Endothelial cell of umbilical vein (primary cell): ENCODE results near the gene SCLY. TPM values are rescaled to one million over a fixed set of nuclear protein-coding genes. Genes with fewer than 3 reads are reported as not detected.

Experiments used
- BruUV-seq: library from RNA; stranded (reverse); fragments of 400-500 nt; replicated peaks from 2 replicates; lab custom pipeline; 2021; lab: Mats Ljungman, UMichigan
- CTCF ChIA-PET: fragments of 300-600, 350-600 bp; sonication (Branson Sonifier 250); formaldehyde crosslinking; loops from one replicate; lab custom pipeline; 2021; ENCODE audit warnings: antibody characterized with exemption, inconsistent platforms; lab: Charles Lee
- POLR2A ChIA-PET: fragments of 300-600, 350-600 bp; sonication (Branson Sonifier 250); formaldehyde crosslinking; loops from one replicate; lab custom pipeline; 2021; ENCODE audit warnings: antibody characterized with exemption, inconsistent platforms; lab: Charles Lee
- DNase-seq: peaks from one replicate; pipeline ENCODE4 v3.0.0-alpha.2; 2011; ENCODE audit warnings: low read depth, low spot score
- FAIRE-seq: peaks from 2 replicates; lab custom pipeline; 2011; peaks lifted over from hg19 to GRCh38; lab: Jason Lieb, UNC
- H2AFZ ChIP-seq: 2 replicates; pipeline ENCODE4 v1.6.0; 2012; ENCODE audit warnings: low read depth, low read length, control low read depth, inconsistent platforms
- H3K27ac ChIP-seq: 2 replicates; pipeline ENCODE4 v1.5.1; 2011; ENCODE audit warnings: low read depth, mild to moderate bottlenecking, control low read depth, low read length, moderate library complexity; ENCODE audit not compliant: insufficient read depth
- H3K27me3 ChIP-seq, 2 experiments: 2 replicates each; pipeline versions ENCODE4 v1.6.0 to v1.6.1; 2011; ENCODE audit warnings: low read length in 2 of 2, mixed read lengths in 1 of 2; ENCODE audit not compliant: control insufficient read depth in 2 of 2, insufficient read depth in 2 of 2
- H3K36me3 ChIP-seq, 2 experiments: 2 replicates in 1 of 2; 3 replicates in 1 of 2; pipeline ENCODE4 v1.5.1; 2011; ENCODE audit warnings: low read length in 2 of 2, mild to moderate bottlenecking in 1 of 2, moderate library complexity in 1 of 2; ENCODE audit not compliant: control insufficient read depth in 2 of 2, insufficient read depth in 2 of 2; ENCODE audit errors: extremely low read depth in 1 of 2
- H3K4me1 ChIP-seq: 3 replicates; pipeline ENCODE4 v1.5.1; 2011; ENCODE audit warnings: mild to moderate bottlenecking, low read length; ENCODE audit not compliant: control insufficient read depth, insufficient read depth; ENCODE audit errors: extremely low read depth
- H3K4me2 ChIP-seq: 2 replicates; pipeline ENCODE4 v1.6.1; 2011; ENCODE audit warnings: low read length, control low read depth, mixed read lengths; ENCODE audit not compliant: insufficient read depth
- H3K4me3 ChIP-seq, 3 experiments: fragments of 200-600 bp in 1 of 3; sonication (generic), shearing (Covaris generic) in 1 of 3; replicated peaks in 1 of 3; 2 replicates each; pipeline ENCODE4 v1.5.1; 2011 to 2016; ENCODE audit warnings: control low read depth in 3 of 3, low read length in 3 of 3, mild to moderate bottlenecking in 2 of 3, inconsistent platforms in 1 of 3, low read depth in 1 of 3, moderate library complexity in 1 of 3; ENCODE audit not compliant: insufficient read depth in 1 of 3
- H3K79me2 ChIP-seq: 2 replicates; pipeline ENCODE4 v1.6.0; 2012; ENCODE audit warnings: low read length, inconsistent platforms; ENCODE audit not compliant: control insufficient read depth, insufficient read depth
- H3K9ac ChIP-seq: replicated peaks from 2 replicates; pipeline ENCODE3; 2011; ENCODE audit warnings: low read length, control low read depth; ENCODE audit not compliant: insufficient read depth; ENCODE audit errors: extremely low read depth
- H3K9me1 ChIP-seq: replicated peaks from 3 replicates; pipeline ENCODE4 v1.6.0; 2011; ENCODE audit warnings: mild to moderate bottlenecking, low read length; ENCODE audit not compliant: control insufficient read depth, insufficient read depth; ENCODE audit errors: extremely low read depth
- H3K9me3 ChIP-seq: replicated peaks from 2 replicates; pipeline ENCODE4 v1.5.1; 2012; ENCODE audit warnings: low read length, inconsistent platforms; ENCODE audit not compliant: control insufficient read depth, insufficient read depth
- H4K20me1 ChIP-seq: replicated peaks from 2 replicates; pipeline ENCODE3; 2011; ENCODE audit warnings: mild to moderate bottlenecking, low read length; ENCODE audit not compliant: control insufficient read depth, insufficient read depth; ENCODE audit errors: extremely low read depth
- EZH2 ChIP-seq: IDR thresholded peaks from 2 replicates; pipeline ENCODE4 v1.6.1; 2012; ENCODE audit warnings: borderline replicate concordance, low read depth, mild to moderate bottlenecking, moderate library complexity, low read length, inconsistent platforms; ENCODE audit not compliant: severe bottlenecking
- FOS ChIP-seq: IDR thresholded peaks from 2 replicates; pipeline ENCODE4 v1.6.1; 2011; ENCODE audit warnings: mild to moderate bottlenecking, low read length, moderate library complexity, borderline replicate concordance; ENCODE audit not compliant: insufficient read depth
- GATA2 ChIP-seq: IDR thresholded peaks from 2 replicates; pipeline ENCODE4 v1.7.0; 2011; ENCODE audit warnings: low read depth, mild to moderate bottlenecking, moderate library complexity, mixed read lengths, low read length; ENCODE audit not compliant: insufficient read length, insufficient read depth
- JUN ChIP-seq: IDR thresholded peaks from 2 replicates; pipeline ENCODE4 v1.6.1; 2011; ENCODE audit warnings: borderline replicate concordance, low read depth; ENCODE audit not compliant: insufficient read length, insufficient read depth
- POLR2A ChIP-seq: IDR thresholded peaks from 2 replicates; pipeline ENCODE4 v1.6.1; 2012; ENCODE audit warnings: low read depth, mild to moderate bottlenecking, control low read depth, low read length
- POLR2AphosphoS5 ChIP-seq: IDR thresholded peaks from 2 replicates; pipeline ENCODE4 v1.6.1; 2012; ENCODE audit warnings: low read depth, mild to moderate bottlenecking, control low read depth, low read length, moderate library complexity; ENCODE audit not compliant: insufficient read depth
- dilution Hi-C: fragments of 300-500 bp; cut with MboI; formaldehyde crosslinking; loops from one replicate; pipeline ENCODE4 v1.15.0; 2019; ENCODE audit warnings: low sequenced_read_pairs; ENCODE audit not compliant: extremely low pct_ligation_motif_present
- intact Hi-C: fragments of 100-400 bp; cut with micrococcal nuclease; formaldehyde crosslinking; loops from one replicate; pipeline ENCODE4 v1.10.0; 2022
- polyA plus RNA-seq, 4 experiments: library from polyadenylated mRNA; depleted of rRNA in 3 of 4; stranded (reverse) in 3 of 4; unstranded in 1 of 4; fragments of >200 nt; gene quantifications; 2 replicates each; pipeline versions ENCODE4 v1.2.1 to v1.2.3, GENCODE V29; 2011 to 2012; ENCODE audit warnings: missing spikeins in 1 of 4
- total RNA-seq: library from RNA; stranded (reverse); gene quantifications from 2 replicates; pipeline ENCODE4 v1.2.3, GENCODE V29; 2021
- TF ChIP-seq, protein P1 (sequence below), 2 donors: IDR thresholded peaks; 1 replicate in 1 of 2; 2 replicates in 1 of 2; pipeline ENCODE4 v1.5.1; 2011; ENCODE audit warnings: low read length in 2 of 2, mild to moderate bottlenecking in 2 of 2, moderate library complexity in 2 of 2, control low read depth in 1 of 2, inconsistent platforms in 1 of 2, low read depth in 1 of 2; ENCODE audit not compliant: insufficient read depth in 1 of 2; ENCODE audit errors: extremely low read depth in 1 of 2
- TF ChIP-seq, protein P2 (sequence below): IDR thresholded peaks from 2 replicates; pipeline ENCODE4 v1.6.1; 2011; ENCODE audit not compliant: insufficient read depth, insufficient read length

SCLY gene
- total and polyA plus RNA-seq, 2 donors (not counting 3 experiments of a cell fraction or from before 2014, with no cell fraction given): 22.6 to 32.7 TPM

DNA sequence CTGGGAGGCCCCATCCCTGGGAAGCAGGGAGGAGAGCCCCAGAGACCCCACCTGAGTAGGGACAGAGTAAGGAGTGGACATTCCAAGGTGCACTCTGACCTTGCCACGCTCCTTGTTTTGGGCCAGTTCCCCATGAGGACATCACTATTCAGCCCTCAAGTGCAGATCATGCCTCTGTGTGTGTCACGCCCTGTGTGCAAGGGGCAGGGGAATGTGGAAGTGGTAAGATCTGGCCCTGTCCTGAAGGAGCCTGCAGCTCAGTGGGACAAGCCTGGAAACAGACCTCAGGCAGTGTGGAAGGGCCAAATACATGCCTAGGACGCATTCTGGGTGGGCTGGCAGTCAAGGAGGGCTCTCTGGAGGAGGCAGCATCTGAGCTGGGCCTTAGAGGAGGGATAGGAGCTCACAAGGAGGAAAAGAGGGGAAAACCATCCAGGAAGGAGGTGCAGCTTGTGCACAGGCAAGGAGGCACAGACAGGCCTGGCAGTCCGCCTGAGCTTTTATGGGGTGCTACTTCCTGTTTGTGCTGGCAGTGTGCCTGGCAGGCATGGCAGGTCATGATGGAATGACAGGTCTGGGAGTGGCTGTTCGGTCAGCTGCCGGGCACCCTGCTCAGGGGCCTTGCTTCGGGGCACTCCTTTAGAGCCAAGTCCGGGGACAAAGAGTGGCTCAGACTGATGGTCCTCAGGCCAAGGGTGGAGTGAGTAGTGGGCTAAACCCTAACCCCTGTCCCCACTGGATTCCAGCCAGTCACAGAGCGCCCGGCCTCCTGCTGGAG, 80.9 kb downstream of the SCLY start:
- Histone ChIP-seq H3K79me2 (no peaks in the 10 kb centered on the region), H3K9me3 (no peaks in the 10 kb centered on the region), H3K4me1 (no peaks in the 10 kb centered on the region), H3K4me2 (no peak overlapping the region), H3K9ac (no peak overlapping the region), H4K20me1 (no peaks in the 10 kb centered on the region), H2AFZ (no peak overlapping the region), H3K27ac (no peak overlapping the region), H3K4me3 (no peak overlapping the region), H3K27me3 (no peaks in the 10 kb centered on the region), H3K36me3 (no peaks in the 10 kb centered on the region), H3K9me1 (no peaks in the 10 kb centered on the region)
- CTCF ChIA-PET: no interaction called here
- DNase-seq: peak; percentile 16
- no TSS peak for BruUV-seq
- no peak for FAIRE-seq
- intact Hi-C loops (loop anchor here (2.0 kb wide), 1 partner anchor 33 kb away; no protein-coding TSS in a partner anchor), dilution Hi-C loops (no loop called here)
- TF ChIP-seq, protein P1, sequence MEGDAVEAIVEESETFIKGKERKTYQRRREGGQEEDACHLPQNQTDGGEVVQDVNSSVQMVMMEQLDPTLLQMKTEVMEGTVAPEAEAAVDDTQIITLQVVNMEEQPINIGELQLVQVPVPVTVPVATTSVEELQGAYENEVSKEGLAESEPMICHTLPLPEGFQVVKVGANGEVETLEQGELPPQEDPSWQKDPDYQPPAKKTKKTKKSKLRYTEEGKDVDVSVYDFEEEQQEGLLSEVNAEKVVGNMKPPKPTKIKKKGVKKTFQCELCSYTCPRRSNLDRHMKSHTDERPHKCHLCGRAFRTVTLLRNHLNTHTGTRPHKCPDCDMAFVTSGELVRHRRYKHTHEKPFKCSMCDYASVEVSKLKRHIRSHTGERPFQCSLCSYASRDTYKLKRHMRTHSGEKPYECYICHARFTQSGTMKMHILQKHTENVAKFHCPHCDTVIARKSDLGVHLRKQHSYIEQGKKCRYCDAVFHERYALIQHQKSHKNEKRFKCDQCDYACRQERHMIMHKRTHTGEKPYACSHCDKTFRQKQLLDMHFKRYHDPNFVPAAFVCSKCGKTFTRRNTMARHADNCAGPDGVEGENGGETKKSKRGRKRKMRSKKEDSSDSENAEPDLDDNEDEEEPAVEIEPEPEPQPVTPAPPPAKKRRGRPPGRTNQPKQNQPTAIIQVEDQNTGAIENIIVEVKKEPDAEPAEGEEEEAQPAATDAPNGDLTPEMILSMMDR (IDR thresholded peaks at IDR 0.05; ENCODE audit: extremely low read depth in 1 of 2, insufficient read depth in 1 of 2, low read depth in 1 of 2, low read length in 2 of 2): no peak
- TF ChIP-seq EZH2: no peak
- TF ChIP-seq JUN: no peak
- TF ChIP-seq, protein P2, sequence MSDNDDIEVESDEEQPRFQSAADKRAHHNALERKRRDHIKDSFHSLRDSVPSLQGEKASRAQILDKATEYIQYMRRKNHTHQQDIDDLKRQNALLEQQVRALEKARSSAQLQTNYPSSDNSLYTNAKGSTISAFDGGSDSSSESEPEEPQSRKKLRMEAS: no peak
- no peak for TF ChIP-seq POLR2A
- no peak for TF ChIP-seq GATA2
- no peak for TF ChIP-seq FOS
- no peak for TF ChIP-seq POLR2AphosphoS5
- POLR2A ChIA-PET: no interaction called here
